GM10266 (cell line): ENCODE measurements around the gene ARF3.

Experiments
- DNase-seq: peaks from one replicate; pipeline ENCODE4 v3.0.0; 2012; ENCODE audit errors: extremely low spot score
- CTCF ChIP-seq: IDR thresholded peaks from 2 replicates; pipeline ENCODE4 v1.5.1; 2012; ENCODE audit warnings: mild to moderate bottlenecking, low read depth; ENCODE audit not compliant: control insufficient read depth, insufficient read depth; ENCODE audit errors: missing control alignments

ARF3 gene

GRCh38 chr12:48980953-48981756 is 23.9 kb upstream of the ARF3 start:
- TF ChIP-seq CTCF = peak; percentile 30
- peak; percentile 51 for DNase-seq

- peak; percentile 32 for TF ChIP-seq CTCF
- DNase-seq = peak; percentile 64
Observed at GRCh38 chr12:48980389-48980952, 23.2 kb upstream of the ARF3 start.

GRCh38 chr12:48979602-48980388 is 22.5 kb upstream of the ARF3 start:
- no peak for TF ChIP-seq CTCF
- peak; percentile 61 for DNase-seq

- DNase-seq = no peak
- no peak for TF ChIP-seq CTCF
Observed at GRCh38 chr12:48978741-48979601, 21.7 kb upstream of the ARF3 start.

- no peak for TF ChIP-seq CTCF
- DNase-seq = no peak
Observed at GRCh38 chr12:48978291-48978740, 21.0 kb upstream of the ARF3 start, which contains the start of gene WNT1. Gene WNT1 (plus strand): TSS chr12:48978322. CDS start chr12:48978651, 329 bp downstream.

- TF ChIP-seq CTCF = peak; percentile 81
- peak; percentile 91 for DNase-seq
Observed at GRCh38 chr12:48977290-48978281, 20.3 kb upstream of the ARF3 start.
